PC-3 (cell line): ENCODE measurements around the gene DNAH7. TPM values are rescaled to one million over a fixed set of nuclear protein-coding genes. Genes with fewer than 3 reads are reported as not detected.

Experiments used
- ATAC-seq: fragments of 200-7000 bp; cut with Tn5 transposase; 2 replicates; pipeline ENCODE4 v1.9.1; 2020; ENCODE audit warnings: mild to moderate bottlenecking, moderate library complexity
- BruUV-seq: library from RNA; stranded (reverse); fragments of 400-500 nt; replicated peaks from 2 replicates; lab custom pipeline; 2021; lab: Mats Ljungman, UMichigan
- CTCF ChIA-PET: fragments of 300-600 bp; sonication (Branson Sonifier 250); formaldehyde crosslinking; loops from one replicate; lab custom pipeline; 2022; ENCODE audit warnings: antibody characterized with exemption; lab: Charles Lee
- POLR2A ChIA-PET: fragments of 300-600 bp; sonication (Branson Sonifier 250); formaldehyde crosslinking; loops from one replicate; lab custom pipeline; 2022; ENCODE audit warnings: antibody characterized with exemption; ENCODE audit not compliant: unreplicated experiment; lab: Charles Lee
- DNase-seq: peaks from one replicate; pipeline ENCODE4 v3.0.0-alpha.2; 2015
- H2AFZ ChIP-seq: fragments of 300-600 bp; sonication (generic); 2 replicates; pipeline ENCODE4 v1.6.0; 2016; ENCODE audit warnings: antibody characterized with exemption, low read length
- H3F3A ChIP-seq: fragments of 300-600 bp; sonication (generic); one replicate; pipeline ENCODE4 v1.6.0; 2017; ENCODE audit warnings: antibody characterized with exemption, low read length, control low read depth, mild to moderate bottlenecking; ENCODE audit not compliant: unreplicated experiment
- H3K27ac ChIP-seq: fragments of 300-600 bp; sonication (generic); 2 replicates; pipeline ENCODE4 v1.5.1; 2016; ENCODE audit warnings: mild to moderate bottlenecking, low read length
- H3K27me3 ChIP-seq: fragments of 300-600 bp; sonication (generic); 2 replicates; pipeline ENCODE4 v1.6.1; 2016; ENCODE audit warnings: low read length, mixed read lengths
- H3K36me3 ChIP-seq: fragments of 300-600 bp; sonication (generic); 2 replicates; pipeline ENCODE4 v1.6.1; 2016; ENCODE audit warnings: low read depth, mixed run types, low read length, mixed read lengths
- H3K4me1 ChIP-seq: fragments of 300-600 bp; sonication (generic); 2 replicates; pipeline ENCODE4 v1.5.1; 2016; ENCODE audit warnings: low read length; ENCODE audit not compliant: insufficient read depth
- H3K4me2 ChIP-seq: fragments of 300-600 bp; sonication (generic); 2 replicates; pipeline ENCODE4 v1.6.0; 2016; ENCODE audit warnings: low read length
- H3K4me3 ChIP-seq: fragments of 300-600 bp; sonication (generic); 2 replicates; pipeline ENCODE4 v1.5.1; 2016; ENCODE audit warnings: mild to moderate bottlenecking, low read length, mixed read lengths
- H3K79me2 ChIP-seq: fragments of 300-600 bp; sonication (generic); 2 replicates; pipeline ENCODE4 v1.6.1; 2017; ENCODE audit warnings: low read length, mixed read lengths
- H3K9ac ChIP-seq: fragments of 300-600 bp; sonication (generic); 2 replicates; pipeline ENCODE4 v1.6.0; 2016; ENCODE audit warnings: mild to moderate bottlenecking, low read length
- H3K9me2 ChIP-seq: fragments of 300-600 bp; sonication (generic); replicated peaks from 2 replicates; pipeline ENCODE4 v1.6.1; 2016; ENCODE audit warnings: mixed run types, low read length, mixed read lengths
- H3K9me3 ChIP-seq: fragments of 300-600 bp; sonication (generic); 2 replicates; pipeline ENCODE4 v1.6.1; 2016; ENCODE audit warnings: low read length, mixed read lengths
- H4K20me1 ChIP-seq: fragments of 300-600 bp; sonication (generic); 2 replicates; pipeline ENCODE4 v1.6.1; 2016; ENCODE audit warnings: low read length, mixed read lengths
- CTCF ChIP-seq: fragments of 300-600 bp; sonication (generic); conservative IDR thresholded peaks from 2 replicates; pipeline ENCODE4 v1.5.1; 2017; ENCODE audit warnings: antibody characterized with exemption, low read depth, mild to moderate bottlenecking, low read length
- EZH2 ChIP-seq: fragments of 300-600 bp; sonication (generic); IDR thresholded peaks from one replicate; pipeline ENCODE4 v1.6.1; 2017; ENCODE audit warnings: antibody characterized with exemption, mild to moderate bottlenecking, low read length; ENCODE audit not compliant: unreplicated experiment
- EZH2phosphoT487 ChIP-seq: fragments of 300-600 bp; sonication (generic); IDR thresholded peaks from 2 replicates; pipeline ENCODE4 v1.6.1; 2018; ENCODE audit warnings: mild to moderate bottlenecking, antibody characterized with exemption, low read length, borderline replicate concordance
- intact Hi-C: fragments of 100-400 bp; cut with micrococcal nuclease; formaldehyde crosslinking; loops from 2 replicates; pipeline ENCODE4 v1.9.0; 2023
- total RNA-seq: library from RNA; depleted of rRNA; stranded (reverse); fragments of >200 nt; gene quantifications from 2 replicates; pipeline ENCODE4 v1.2.3, GENCODE V29; 2014

The DNAH7 gene
- total RNA-seq, 1 experiment from 2014 or later, result 1.9 TPM

DNA sequence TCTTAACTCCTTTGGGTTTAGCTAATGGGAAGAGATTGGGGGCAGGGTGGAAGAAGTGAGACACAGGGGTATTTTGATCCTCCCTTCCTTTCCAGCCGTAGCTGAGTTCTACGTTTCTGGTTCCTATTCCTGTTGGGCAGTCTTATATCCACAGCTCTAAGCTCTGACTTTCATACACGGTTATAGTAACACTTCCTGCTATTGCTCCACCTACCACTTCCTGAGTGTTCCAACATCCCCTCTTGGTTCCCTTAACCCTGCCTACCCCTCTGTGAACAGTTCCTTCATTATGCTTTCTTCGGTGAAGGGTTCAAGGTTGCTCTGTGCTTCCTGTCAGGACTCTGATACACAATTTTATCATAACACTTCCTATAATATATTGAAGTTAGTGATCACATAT, 205.1 kb downstream of the DNAH7 start:
- BruUV-seq, result no TSS peak
- no peak overlapping the region for H3K27ac ChIP-seq
- H4K20me1 ChIP-seq, result no peaks in the 10 kb centered on the region
- intact Hi-C loops, result no loop called here
- no peaks in the 10 kb centered on the region for H3K9me2 ChIP-seq
- no peak overlapping the region for H3K4me3 ChIP-seq
- no peaks in the 10 kb centered on the region for H3K9me3 ChIP-seq
- H3K36me3 ChIP-seq, result no peaks in the 10 kb centered on the region
- no peaks in the 10 kb centered on the region for H3K27me3 ChIP-seq
- H3K4me1 ChIP-seq, result no peaks in the 10 kb centered on the region
- POLR2A ChIA-PET, result no interaction called here
- DNase-seq (no peak), ATAC-seq (no peak)
- H3K9ac ChIP-seq, result no peak overlapping the region
- CTCF ChIA-PET, result no interaction called here
- no peaks in the 10 kb centered on the region for H3F3A ChIP-seq
- no peak overlapping the region for H2AFZ ChIP-seq
- no peaks in the 10 kb centered on the region for H3K79me2 ChIP-seq
- H3K4me2 ChIP-seq, result no peak overlapping the region
- TF ChIP-seq EZH2phosphoT487 (no peak), EZH2 (no peak), CTCF (no peak)

DNA sequence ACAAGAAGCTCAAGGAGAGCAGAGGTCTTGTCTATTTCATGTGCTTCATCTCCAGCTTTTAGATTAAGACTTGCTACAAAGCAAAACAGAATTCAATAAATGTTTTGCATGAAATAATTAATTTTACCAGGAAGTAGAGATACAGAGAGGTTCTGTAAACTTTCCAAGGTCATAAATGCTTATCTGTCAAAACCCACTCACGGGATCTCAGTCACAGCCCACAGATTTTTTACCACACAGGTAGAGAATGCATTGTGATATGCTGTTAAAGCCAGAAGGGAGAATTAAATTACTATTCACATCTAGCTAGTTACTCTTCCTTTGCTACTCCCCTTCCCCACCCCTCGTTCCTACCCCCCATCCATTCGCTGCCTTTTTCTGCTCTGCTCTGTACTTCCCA, 205.5 kb downstream of the DNAH7 start:
- H4K20me1 ChIP-seq, result no peaks in the 10 kb centered on the region
- CTCF ChIA-PET, result no interaction called here
- no peaks in the 10 kb centered on the region for H3K36me3 ChIP-seq
- TF ChIP-seq EZH2phosphoT487 (no peak), CTCF (no peak), EZH2 (no peak)
- H3K79me2 ChIP-seq, result no peaks in the 10 kb centered on the region
- no peak overlapping the region for H3K4me3 ChIP-seq
- no peaks in the 10 kb centered on the region for H3K9me2 ChIP-seq
- H3K27ac ChIP-seq, result no peak overlapping the region
- no peaks in the 10 kb centered on the region for H3K9me3 ChIP-seq
- ATAC-seq, result no peak
- POLR2A ChIA-PET, result no interaction called here
- H3K27me3 ChIP-seq, result no peaks in the 10 kb centered on the region
- no TSS peak for BruUV-seq
- DNase-seq, result no peak
- no peaks in the 10 kb centered on the region for H3K4me1 ChIP-seq
- H3K4me2 ChIP-seq, result no peak overlapping the region
- intact Hi-C loops, result no loop called here
- H3K9ac ChIP-seq, result no peak overlapping the region
- H2AFZ ChIP-seq, result no peak overlapping the region
- no peaks in the 10 kb centered on the region for H3F3A ChIP-seq

DNA sequence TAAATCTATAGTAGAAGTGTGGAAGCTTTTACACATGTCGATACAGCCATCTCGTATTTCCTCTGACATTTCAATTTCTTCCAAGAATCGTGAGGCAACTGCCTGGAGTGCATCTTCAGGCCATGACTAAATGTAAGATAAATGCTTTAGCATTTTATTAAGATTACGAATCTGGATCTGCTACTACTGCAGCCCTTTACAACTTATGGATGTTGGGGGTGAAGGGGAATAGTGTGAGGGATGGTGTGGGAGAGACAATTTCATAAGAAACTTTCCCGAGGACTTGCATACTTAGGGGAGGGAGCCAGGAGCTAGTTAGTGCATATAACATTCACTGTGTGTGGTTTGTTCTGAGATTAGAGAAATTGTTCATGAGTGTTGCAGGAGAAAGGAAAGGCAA, 206.8 kb downstream of the DNAH7 start:
- H3K9me2 ChIP-seq, result no peaks in the 10 kb centered on the region
- H3F3A ChIP-seq, result no peaks in the 10 kb centered on the region
- TF ChIP-seq CTCF (no peak), EZH2phosphoT487 (no peak), EZH2 (no peak)
- H3K36me3 ChIP-seq, result no peaks in the 10 kb centered on the region
- H3K9ac ChIP-seq, result no peak overlapping the region
- ChIA-PET POLR2A (no interaction called here), CTCF (no interaction called here)
- no peak overlapping the region for H3K4me2 ChIP-seq
- H3K9me3 ChIP-seq, result no peaks in the 10 kb centered on the region
- H3K79me2 ChIP-seq, result no peaks in the 10 kb centered on the region
- DNase-seq, result no peak
- H3K27ac ChIP-seq, result no peak overlapping the region
- no peaks in the 10 kb centered on the region for H3K27me3 ChIP-seq
- H3K4me1 ChIP-seq, result no peaks in the 10 kb centered on the region
- no TSS peak for BruUV-seq
- no peak for ATAC-seq
- H4K20me1 ChIP-seq, result no peaks in the 10 kb centered on the region
- no peak overlapping the region for H3K4me3 ChIP-seq
- no peak overlapping the region for H2AFZ ChIP-seq
- intact Hi-C loops, result no loop called here
